HepG2 (cell line): ENCODE results near the gene TNK1. TPM values are rescaled to one million over a fixed set of nuclear protein-coding genes. Genes with fewer than 3 reads are reported as not detected.

Experiments used
- ATAC-seq: fragments of 200-7000 bp; cut with Tn5 transposase; 3 replicates; pipeline ENCODE4 v1.9.1; 2020; ENCODE audit warnings: mild to moderate bottlenecking, moderate library complexity
- BruUV-seq: library from RNA; stranded (reverse); fragments of 400-500 nt; replicated peaks from 2 replicates; lab custom pipeline; 2021; lab: Mats Ljungman, UMichigan
- CTCF ChIA-PET: fragments of 300-600 bp; formaldehyde crosslinking; extraction: SDS; loops from one replicate; lab custom pipeline; 2021; ENCODE audit warnings: low total read pairs, inconsistent platforms, low intra/inter-chr PET ratio; lab: Yijun Ruan, JAX
- POLR2A ChIA-PET: fragments of 350-600 bp; sonication (Branson Sonifier 250); formaldehyde crosslinking; loops from one replicate; lab custom pipeline; 2020; ENCODE audit warnings: antibody characterized with exemption, inconsistent platforms; lab: Yijun Ruan, JAX
- DNase-seq: peaks from one replicate; pipeline ENCODE4 v3.0.0-alpha.2; 2015; ENCODE audit warnings: low spot score
- FAIRE-seq: peaks from 3 replicates; lab custom pipeline; 2011; peaks lifted over from hg19 to GRCh38; lab: Jason Lieb, UNC
- H2AFZ ChIP-seq: one replicate; pipeline ENCODE4 v1.6.1; 2011; ENCODE audit warnings: low read length, inconsistent platforms
- H3K27ac ChIP-seq: fragments of 300-600 bp; 3 replicates; pipeline ENCODE4 v1.8.0; 2011; ENCODE audit warnings: mixed run types, mild to moderate bottlenecking, mixed read lengths, low read length, inconsistent platforms; ENCODE audit not compliant: insufficient read depth; ENCODE audit errors: extremely low read length
- H3K27me3 ChIP-seq, 2 experiments: fragments of 200-600 bp in 1 of 2; 2 replicates in 1 of 2; 3 replicates in 1 of 2; pipeline versions ENCODE4 v1.6.0 to v1.8.0; 2011; ENCODE audit warnings: low read length in 2 of 2, mild to moderate bottlenecking in 2 of 2, moderate library complexity in 2 of 2, inconsistent platforms in 1 of 2; ENCODE audit not compliant: insufficient read depth in 2 of 2, control insufficient read depth in 1 of 2
- H3K36me3 ChIP-seq, 2 experiments: fragments of 200-600 bp in 1 of 2; replicated peaks in 1 of 2; 2 replicates in 1 of 2; 3 replicates in 1 of 2; pipeline versions ENCODE4 v1.5.1 to v1.8.0; 2011; ENCODE audit warnings: low read length in 2 of 2, inconsistent platforms in 1 of 2; ENCODE audit not compliant: insufficient read depth in 2 of 2, control insufficient read depth in 1 of 2
- H3K4me1 ChIP-seq: 2 replicates; pipeline ENCODE4 v1.5.1; 2012; ENCODE audit warnings: low read length, inconsistent platforms; ENCODE audit not compliant: insufficient read depth
- H3K4me2 ChIP-seq: 2 replicates; pipeline ENCODE4 v1.6.0; 2011; ENCODE audit warnings: low read depth, low read length, inconsistent platforms
- H3K4me3 ChIP-seq, 3 experiments: fragments of 200-600 bp in 1 of 3; sonication (generic), shearing (Covaris generic) in 1 of 3; replicated peaks in 1 of 3; 2 replicates each; pipeline ENCODE4 v1.5.1; 2011 to 2016; ENCODE audit warnings: low read length in 3 of 3, inconsistent platforms in 2 of 3, low read depth in 2 of 3, mild to moderate bottlenecking in 2 of 3, control low read depth in 1 of 3, mixed read lengths in 1 of 3; ENCODE audit not compliant: insufficient read depth in 1 of 3
- H3K79me2 ChIP-seq: one replicate; pipeline ENCODE4 v1.6.1; 2011; ENCODE audit warnings: low read length, inconsistent platforms; ENCODE audit not compliant: insufficient read depth
- H3K9ac ChIP-seq: 2 replicates; pipeline ENCODE4 v1.6.0; 2011; ENCODE audit warnings: mild to moderate bottlenecking, low read depth, low read length, inconsistent platforms; ENCODE audit not compliant: insufficient read depth
- H3K9me3 ChIP-seq: 2 replicates; pipeline ENCODE4 v1.5.1; 2012; ENCODE audit warnings: mild to moderate bottlenecking, low read length
- H4K20me1 ChIP-seq: 2 replicates; pipeline ENCODE4 v1.6.0; 2011; ENCODE audit warnings: inconsistent platforms, mild to moderate bottlenecking, low read length, moderate library complexity; ENCODE audit not compliant: insufficient read depth
- POLR2AphosphoS2 ChIP-seq: IDR thresholded peaks from 2 replicates; pipeline ENCODE4 v1.6.1; 2011; ENCODE audit warnings: low read depth, low read length, improper control_type of control experiment
- ZBTB42 ChIP-seq: sonication (generic); formaldehyde crosslinking; IDR thresholded peaks from 2 replicates; pipeline ENCODE4 v1.5.0; 2020; ENCODE audit warnings: mild to moderate bottlenecking, missing genetic modification reagents
- ZNF564 ChIP-seq: sonication (generic); formaldehyde crosslinking; IDR thresholded peaks from 2 replicates; pipeline ENCODE4 v1.8.1; 2023; ENCODE audit warnings: mild to moderate bottlenecking, missing genetic modification reagents
- WGBS: methylation state at CpG from one replicate; pipeline ENCODE4 v1.1.6; 2017; ENCODE audit warnings: low lambda C conversion rate; 5-methylcytosine and 5-hydroxymethylcytosine counted together
- in situ Hi-C: cut with HindIII; loops from 2 replicates; pipeline ENCODE4 v1.10.0; 2017; ENCODE audit warnings: low pct_unique_long_range_greater_than_20kb; ENCODE audit not compliant: extremely low pct_ligation_motif_present
- intact Hi-C: fragments of 100-400 bp; cut with micrococcal nuclease; formaldehyde crosslinking; loops from one replicate; pipeline ENCODE4 v1.10.0; 2022; ENCODE audit not compliant: unreplicated experiment
- polyA plus RNA-seq, 8 experiments: library from polyadenylated mRNA; depleted of rRNA in 3 of 8; stranded (reverse) in 7 of 8; unstranded in 1 of 8; fragments of >200 nt; fragmentation: Illumina TruSeq in 4 of 8; extraction: Trizol in 4 of 8; gene quantifications; 2 replicates each; pipeline versions ENCODE4 v1.2.1 to v1.2.3, GENCODE V29; 2011 to 2016; ENCODE audit warnings: low read depth in 4 of 8, missing spikeins in 1 of 8, mixed read lengths in 1 of 8; ENCODE audit not compliant: insufficient read depth in 1 of 8
- total RNA-seq, 5 experiments: library from RNA; depleted of rRNA; stranded (reverse); fragments of >200 nt; fragmentation: Illumina TruSeq; extraction: Trizol; gene quantifications; 2 replicates each; pipeline ENCODE4 v1.2.3, GENCODE V29; 2016; ENCODE audit warnings: low read depth in 1 of 5
- TF ChIP-seq, protein P1 (sequence below): sonication (generic); formaldehyde crosslinking; IDR thresholded peaks from 2 replicates; pipeline ENCODE4 v1.9.0; 2022; ENCODE audit warnings: low read depth, missing genetic modification reagents
- TF ChIP-seq, protein P2 (sequence below): sonication (generic); formaldehyde crosslinking; IDR thresholded peaks from 2 replicates; pipeline ENCODE4 v1.8.1; 2023; ENCODE audit warnings: missing genetic modification reagents, mild to moderate bottlenecking, borderline replicate concordance
- TF ChIP-seq, protein P3 (sequence below), 2 experiments: fragments of 450-650 bp in 1 of 2; sonication (generic) in 1 of 2; formaldehyde crosslinking in 1 of 2; IDR thresholded peaks; 2 replicates each; pipeline versions ENCODE4 v1.6.1 to v1.8.0; 2016 to 2022; ENCODE audit warnings: antibody characterized with exemption in 1 of 2, mild to moderate bottlenecking in 1 of 2, missing genetic modification reagents in 1 of 2
- TF ChIP-seq, protein P4 (sequence below): sonication (generic); formaldehyde crosslinking; IDR thresholded peaks from 2 replicates; pipeline ENCODE4 v1.4.0; 2020; ENCODE audit warnings: missing genetic modification reagents, borderline replicate concordance
- TF ChIP-seq, protein P5 (sequence below): sonication (generic); formaldehyde crosslinking; IDR thresholded peaks from 2 replicates; pipeline ENCODE4 v1.9.0; 2021; ENCODE audit warnings: missing genetic modification reagents, mild to moderate bottlenecking, borderline replicate concordance

TNK1 gene
- total and polyA plus RNA-seq, 2 of the 13 experiments (the other 11 are each of a cell fraction or from before 2014, with no cell fraction given): 2.0 to 3.5 TPM

DNA sequence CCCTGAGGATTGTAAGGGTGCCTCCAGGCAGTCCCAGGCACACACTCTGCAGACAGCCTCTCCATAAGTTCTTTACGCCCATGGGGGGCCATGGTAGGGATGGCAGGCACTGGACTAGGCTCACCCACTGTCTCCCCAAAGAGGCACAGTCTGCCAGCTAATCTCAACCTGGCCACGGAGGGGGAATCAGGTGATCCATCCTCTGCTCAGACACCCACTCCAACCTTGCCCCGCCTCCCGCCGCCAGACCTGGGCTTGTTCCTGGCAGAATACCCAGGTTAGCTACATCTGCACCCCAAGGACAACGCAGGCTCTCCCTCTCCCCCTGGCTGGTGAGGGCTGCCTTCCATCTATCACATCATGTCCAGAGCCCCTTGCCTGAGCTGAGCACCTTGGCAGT is 28.0 kb downstream of the TNK1 start:
- no peaks in the 10 kb centered on the region for H4K20me1 ChIP-seq
- 89% methylated on average over 5 of the region's 6 CpGs for WGBS
- ChIA-PET CTCF (no interaction called here), POLR2A (no interaction called here)
- no peaks in the 10 kb centered on the region for H3K9me3 ChIP-seq
- H3K9ac ChIP-seq: no peak overlapping the region
- H3K4me3 ChIP-seq: no peak overlapping the region
- 0 out of 5 replicates have a peak, but pooled peaks cover 0 to 2% of the 10 kb centered on the region in 2 experiments for H3K36me3 ChIP-seq
- DNase-seq (no peak), ATAC-seq (no peak), FAIRE-seq (no peak)
- BruUV-seq: no TSS peak
- in situ Hi-C loops: no loop called here
- H3K4me1 ChIP-seq: peaks cover 10% of the 10 kb centered on the region
- no peak overlapping the region for H2AFZ ChIP-seq
- intact Hi-C loops: no loop called here
- no peaks in the 10 kb centered on the region for H3K27me3 ChIP-seq
- no peak overlapping the region for H3K27ac ChIP-seq
- H3K79me2 ChIP-seq: no peaks in the 10 kb centered on the region
- no peak overlapping the region for H3K4me2 ChIP-seq
- TF ChIP-seq, protein P1, sequence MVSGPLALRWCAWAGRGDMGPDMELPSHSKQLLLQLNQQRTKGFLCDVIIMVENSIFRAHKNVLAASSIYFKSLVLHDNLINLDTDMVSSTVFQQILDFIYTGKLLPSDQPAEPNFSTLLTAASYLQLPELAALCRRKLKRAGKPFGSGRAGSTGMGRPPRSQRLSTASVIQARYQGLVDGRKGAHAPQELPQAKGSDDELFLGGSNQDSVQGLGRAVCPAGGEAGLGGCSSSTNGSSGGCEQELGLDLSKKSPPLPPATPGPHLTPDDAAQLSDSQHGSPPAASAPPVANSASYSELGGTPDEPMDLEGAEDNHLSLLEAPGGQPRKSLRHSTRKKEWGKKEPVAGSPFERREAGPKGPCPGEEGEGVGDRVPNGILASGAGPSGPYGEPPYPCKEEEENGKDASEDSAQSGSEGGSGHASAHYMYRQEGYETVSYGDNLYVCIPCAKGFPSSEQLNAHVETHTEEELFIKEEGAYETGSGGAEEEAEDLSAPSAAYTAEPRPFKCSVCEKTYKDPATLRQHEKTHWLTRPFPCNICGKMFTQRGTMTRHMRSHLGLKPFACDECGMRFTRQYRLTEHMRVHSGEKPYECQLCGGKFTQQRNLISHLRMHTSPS (CRISPR knock-in tag): no peak
- TF ChIP-seq POLR2AphosphoS2 (no peak), ZNF564 (no peak), ZBTB42 (CRISPR knock-in tag) (no peak)
- TF ChIP-seq, protein P2, sequence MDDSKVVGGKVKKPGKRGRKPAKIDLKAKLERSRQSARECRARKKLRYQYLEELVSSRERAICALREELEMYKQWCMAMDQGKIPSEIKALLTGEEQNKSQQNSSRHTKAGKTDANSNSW (CRISPR knock-in tag): no peak
- TF ChIP-seq, protein P3, sequence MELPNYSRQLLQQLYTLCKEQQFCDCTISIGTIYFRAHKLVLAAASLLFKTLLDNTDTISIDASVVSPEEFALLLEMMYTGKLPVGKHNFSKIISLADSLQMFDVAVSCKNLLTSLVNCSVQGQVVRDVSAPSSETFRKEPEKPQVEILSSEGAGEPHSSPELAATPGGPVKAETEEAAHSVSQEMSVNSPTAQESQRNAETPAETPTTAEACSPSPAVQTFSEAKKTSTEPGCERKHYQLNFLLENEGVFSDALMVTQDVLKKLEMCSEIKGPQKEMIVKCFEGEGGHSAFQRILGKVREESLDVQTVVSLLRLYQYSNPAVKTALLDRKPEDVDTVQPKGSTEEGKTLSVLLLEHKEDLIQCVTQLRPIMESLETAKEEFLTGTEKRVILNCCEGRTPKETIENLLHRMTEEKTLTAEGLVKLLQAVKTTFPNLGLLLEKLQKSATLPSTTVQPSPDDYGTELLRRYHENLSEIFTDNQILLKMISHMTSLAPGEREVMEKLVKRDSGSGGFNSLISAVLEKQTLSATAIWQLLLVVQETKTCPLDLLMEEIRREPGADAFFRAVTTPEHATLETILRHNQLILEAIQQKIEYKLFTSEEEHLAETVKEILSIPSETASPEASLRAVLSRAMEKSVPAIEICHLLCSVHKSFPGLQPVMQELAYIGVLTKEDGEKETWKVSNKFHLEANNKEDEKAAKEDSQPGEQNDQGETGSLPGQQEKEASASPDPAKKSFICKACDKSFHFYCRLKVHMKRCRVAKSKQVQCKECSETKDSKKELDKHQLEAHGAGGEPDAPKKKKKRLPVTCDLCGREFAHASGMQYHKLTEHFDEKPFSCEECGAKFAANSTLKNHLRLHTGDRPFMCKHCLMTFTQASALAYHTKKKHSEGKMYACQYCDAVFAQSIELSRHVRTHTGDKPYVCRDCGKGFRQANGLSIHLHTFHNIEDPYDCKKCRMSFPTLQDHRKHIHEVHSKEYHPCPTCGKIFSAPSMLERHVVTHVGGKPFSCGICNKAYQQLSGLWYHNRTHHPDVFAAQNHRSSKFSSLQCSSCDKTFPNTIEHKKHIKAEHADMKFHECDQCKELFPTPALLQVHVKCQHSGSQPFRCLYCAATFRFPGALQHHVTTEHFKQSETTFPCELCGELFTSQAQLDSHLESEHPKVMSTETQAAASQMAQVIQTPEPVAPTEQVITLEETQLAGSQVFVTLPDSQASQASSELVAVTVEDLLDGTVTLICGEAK (IDR thresholded peaks at IDR 0.05): no peak
- TF ChIP-seq, protein P3 (CRISPR knock-in tag; IDR thresholded peaks at IDR 0.05): no peak
- TF ChIP-seq, protein P4, sequence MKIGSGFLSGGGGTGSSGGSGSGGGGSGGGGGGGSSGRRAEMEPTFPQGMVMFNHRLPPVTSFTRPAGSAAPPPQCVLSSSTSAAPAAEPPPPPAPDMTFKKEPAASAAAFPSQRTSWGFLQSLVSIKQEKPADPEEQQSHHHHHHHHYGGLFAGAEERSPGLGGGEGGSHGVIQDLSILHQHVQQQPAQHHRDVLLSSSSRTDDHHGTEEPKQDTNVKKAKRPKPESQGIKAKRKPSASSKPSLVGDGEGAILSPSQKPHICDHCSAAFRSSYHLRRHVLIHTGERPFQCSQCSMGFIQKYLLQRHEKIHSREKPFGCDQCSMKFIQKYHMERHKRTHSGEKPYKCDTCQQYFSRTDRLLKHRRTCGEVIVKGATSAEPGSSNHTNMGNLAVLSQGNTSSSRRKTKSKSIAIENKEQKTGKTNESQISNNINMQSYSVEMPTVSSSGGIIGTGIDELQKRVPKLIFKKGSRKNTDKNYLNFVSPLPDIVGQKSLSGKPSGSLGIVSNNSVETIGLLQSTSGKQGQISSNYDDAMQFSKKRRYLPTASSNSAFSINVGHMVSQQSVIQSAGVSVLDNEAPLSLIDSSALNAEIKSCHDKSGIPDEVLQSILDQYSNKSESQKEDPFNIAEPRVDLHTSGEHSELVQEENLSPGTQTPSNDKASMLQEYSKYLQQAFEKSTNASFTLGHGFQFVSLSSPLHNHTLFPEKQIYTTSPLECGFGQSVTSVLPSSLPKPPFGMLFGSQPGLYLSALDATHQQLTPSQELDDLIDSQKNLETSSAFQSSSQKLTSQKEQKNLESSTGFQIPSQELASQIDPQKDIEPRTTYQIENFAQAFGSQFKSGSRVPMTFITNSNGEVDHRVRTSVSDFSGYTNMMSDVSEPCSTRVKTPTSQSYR: no peak
- TF ChIP-seq, protein P5, sequence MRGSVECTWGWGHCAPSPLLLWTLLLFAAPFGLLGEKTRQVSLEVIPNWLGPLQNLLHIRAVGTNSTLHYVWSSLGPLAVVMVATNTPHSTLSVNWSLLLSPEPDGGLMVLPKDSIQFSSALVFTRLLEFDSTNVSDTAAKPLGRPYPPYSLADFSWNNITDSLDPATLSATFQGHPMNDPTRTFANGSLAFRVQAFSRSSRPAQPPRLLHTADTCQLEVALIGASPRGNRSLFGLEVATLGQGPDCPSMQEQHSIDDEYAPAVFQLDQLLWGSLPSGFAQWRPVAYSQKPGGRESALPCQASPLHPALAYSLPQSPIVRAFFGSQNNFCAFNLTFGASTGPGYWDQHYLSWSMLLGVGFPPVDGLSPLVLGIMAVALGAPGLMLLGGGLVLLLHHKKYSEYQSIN (CRISPR knock-in tag): no peak
